K562 (cell line): ENCODE measurements around the gene GTF2I. TPM values are rescaled to one million over a fixed set of nuclear protein-coding genes. Genes with fewer than 3 reads are reported as not detected.

ENCODE experiments used
- ATF7 ChIP-seq: fragments of 450-650 bp; IDR thresholded peaks from 2 replicates; pipeline ENCODE4 v1.7.1; 2014; ENCODE audit warnings: mild to moderate bottlenecking, moderate library complexity
- ZNF311 ChIP-seq: fragments of 250-450 bp; sonication (Bioruptor Pico); IDR thresholded peaks from 2 replicates; pipeline ENCODE4 v1.4.0; 2020; ENCODE audit warnings: mild to moderate bottlenecking, moderate library complexity
- polyA plus RNA-seq, 8 experiments: library from polyadenylated mRNA; depleted of rRNA in 4 of 8; stranded (reverse) in 5 of 8; unstranded in 3 of 8; fragments of >200 nt; fragmentation: Nextera tagmentation in 2 of 8; fragmentation: Illumina TruSeq in 1 of 8; extraction: Ambion mirVana in 2 of 8; extraction: Trizol in 1 of 8; gene quantifications; 2 replicates each; pipeline versions ENCODE4 v1.2.1 to v1.2.3, GENCODE V29; 2011 to 2014; ENCODE audit warnings: inconsistent platforms in 1 of 8, missing spikeins in 1 of 8
- total RNA-seq, 7 experiments: library from RNA; depleted of rRNA in 6 of 7; stranded (reverse); fragments of >200 nt in 6 of 7; fragmentation: Illumina TruSeq in 2 of 7; extraction: Trizol in 2 of 7; gene quantifications; 2 replicates each; pipeline versions ENCODE4 v1.2.1 to v1.2.3, GENCODE V29; 2011 to 2021; ENCODE audit warnings: low replicate concordance in 1 of 7
- TF ChIP-seq, protein P1 (sequence below): sonication (generic); formaldehyde crosslinking; IDR thresholded peaks from 2 replicates; pipeline ENCODE4 v1.8.1; 2023; ENCODE audit warnings: mild to moderate bottlenecking, missing genetic modification reagents
- TF ChIP-seq, protein P2 (sequence below): fragments of 450-650 bp; IDR thresholded peaks from 2 replicates; pipeline ENCODE4 v1.6.1; 2016; ENCODE audit warnings: mild to moderate bottlenecking
- TF ChIP-seq, protein P3 (sequence below), 2 experiments: fragments of 450-650 bp; IDR thresholded peaks; 2 replicates each; pipeline ENCODE4 v1.6.1; 2018; ENCODE audit warnings: mild to moderate bottlenecking in 2 of 2, low read depth in 1 of 2; ENCODE audit not compliant: partially characterized antibody in 2 of 2
- TF ChIP-seq, protein P4 (sequence below): sonication (generic); formaldehyde crosslinking; IDR thresholded peaks from 2 replicates; pipeline ENCODE4 v1.8.0; 2022; ENCODE audit warnings: mild to moderate bottlenecking, missing genetic modification reagents
- TF ChIP-seq, protein P5 (sequence below): fragments of 250-450 bp; sonication (Bioruptor Pico); IDR thresholded peaks from 2 replicates; pipeline ENCODE4 v1.5.0; 2022; ENCODE audit warnings: mild to moderate bottlenecking

The GTF2I gene
- total and polyA plus RNA-seq, 9 of the 15 experiments (the other 6 are each of a cell fraction or from before 2014, with no cell fraction given) = 8.4 to 161 (median 90.0) TPM

DNA sequence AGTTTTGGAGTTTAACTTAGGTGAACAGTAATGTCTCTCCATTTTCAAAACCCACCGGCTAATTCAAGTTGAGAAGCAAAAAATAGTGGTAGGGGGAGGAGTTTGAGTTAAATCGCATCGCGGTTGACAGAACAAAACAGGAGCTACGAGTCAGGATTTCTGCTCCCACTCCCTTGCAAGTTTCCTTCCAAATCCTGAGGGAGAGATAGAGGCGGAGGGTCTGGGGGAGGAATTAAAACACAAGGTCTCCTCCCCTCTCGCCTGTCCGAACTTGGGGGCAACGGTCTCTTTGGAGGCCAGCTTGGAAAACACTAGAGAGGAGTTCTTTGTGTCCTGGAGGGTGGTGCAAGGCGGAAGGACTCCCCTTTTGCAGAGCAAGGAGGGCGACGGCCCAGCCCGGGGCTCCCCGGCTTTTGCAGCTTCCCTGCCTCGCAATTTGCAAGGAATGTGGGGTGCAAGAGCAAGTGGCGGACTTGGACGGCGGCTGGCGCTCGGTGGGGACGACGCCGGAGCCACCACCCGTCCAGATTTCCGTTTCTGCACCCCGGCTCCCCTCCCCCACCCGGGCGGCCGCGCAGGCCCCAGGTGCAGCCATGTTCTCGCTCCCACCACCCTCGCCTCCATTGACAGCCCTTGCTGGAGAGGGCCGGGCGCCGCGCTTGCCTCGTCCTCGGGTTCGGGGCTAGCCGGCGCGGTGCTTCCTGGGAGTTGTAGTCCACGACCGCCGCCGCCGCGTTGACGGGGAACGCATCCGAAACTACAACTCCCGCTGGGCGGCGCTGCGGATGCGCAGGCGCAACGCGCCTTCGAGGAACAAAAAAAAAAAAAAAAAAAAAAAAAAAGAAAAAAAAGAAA lies 454 bp upstream of the GTF2I start (continued):
- TF ChIP-seq, protein P1, sequence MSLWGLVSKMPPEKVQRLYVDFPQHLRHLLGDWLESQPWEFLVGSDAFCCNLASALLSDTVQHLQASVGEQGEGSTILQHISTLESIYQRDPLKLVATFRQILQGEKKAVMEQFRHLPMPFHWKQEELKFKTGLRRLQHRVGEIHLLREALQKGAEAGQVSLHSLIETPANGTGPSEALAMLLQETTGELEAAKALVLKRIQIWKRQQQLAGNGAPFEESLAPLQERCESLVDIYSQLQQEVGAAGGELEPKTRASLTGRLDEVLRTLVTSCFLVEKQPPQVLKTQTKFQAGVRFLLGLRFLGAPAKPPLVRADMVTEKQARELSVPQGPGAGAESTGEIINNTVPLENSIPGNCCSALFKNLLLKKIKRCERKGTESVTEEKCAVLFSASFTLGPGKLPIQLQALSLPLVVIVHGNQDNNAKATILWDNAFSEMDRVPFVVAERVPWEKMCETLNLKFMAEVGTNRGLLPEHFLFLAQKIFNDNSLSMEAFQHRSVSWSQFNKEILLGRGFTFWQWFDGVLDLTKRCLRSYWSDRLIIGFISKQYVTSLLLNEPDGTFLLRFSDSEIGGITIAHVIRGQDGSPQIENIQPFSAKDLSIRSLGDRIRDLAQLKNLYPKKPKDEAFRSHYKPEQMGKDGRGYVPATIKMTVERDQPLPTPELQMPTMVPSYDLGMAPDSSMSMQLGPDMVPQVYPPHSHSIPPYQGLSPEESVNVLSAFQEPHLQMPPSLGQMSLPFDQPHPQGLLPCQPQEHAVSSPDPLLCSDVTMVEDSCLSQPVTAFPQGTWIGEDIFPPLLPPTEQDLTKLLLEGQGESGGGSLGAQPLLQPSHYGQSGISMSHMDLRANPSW (CRISPR knock-in tag) = no peak
- TF ChIP-seq, protein P2, sequence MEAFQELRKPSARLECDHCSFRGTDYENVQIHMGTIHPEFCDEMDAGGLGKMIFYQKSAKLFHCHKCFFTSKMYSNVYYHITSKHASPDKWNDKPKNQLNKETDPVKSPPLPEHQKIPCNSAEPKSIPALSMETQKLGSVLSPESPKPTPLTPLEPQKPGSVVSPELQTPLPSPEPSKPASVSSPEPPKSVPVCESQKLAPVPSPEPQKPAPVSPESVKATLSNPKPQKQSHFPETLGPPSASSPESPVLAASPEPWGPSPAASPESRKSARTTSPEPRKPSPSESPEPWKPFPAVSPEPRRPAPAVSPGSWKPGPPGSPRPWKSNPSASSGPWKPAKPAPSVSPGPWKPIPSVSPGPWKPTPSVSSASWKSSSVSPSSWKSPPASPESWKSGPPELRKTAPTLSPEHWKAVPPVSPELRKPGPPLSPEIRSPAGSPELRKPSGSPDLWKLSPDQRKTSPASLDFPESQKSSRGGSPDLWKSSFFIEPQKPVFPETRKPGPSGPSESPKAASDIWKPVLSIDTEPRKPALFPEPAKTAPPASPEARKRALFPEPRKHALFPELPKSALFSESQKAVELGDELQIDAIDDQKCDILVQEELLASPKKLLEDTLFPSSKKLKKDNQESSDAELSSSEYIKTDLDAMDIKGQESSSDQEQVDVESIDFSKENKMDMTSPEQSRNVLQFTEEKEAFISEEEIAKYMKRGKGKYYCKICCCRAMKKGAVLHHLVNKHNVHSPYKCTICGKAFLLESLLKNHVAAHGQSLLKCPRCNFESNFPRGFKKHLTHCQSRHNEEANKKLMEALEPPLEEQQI = no peak
- TF ChIP-seq, protein P3, sequence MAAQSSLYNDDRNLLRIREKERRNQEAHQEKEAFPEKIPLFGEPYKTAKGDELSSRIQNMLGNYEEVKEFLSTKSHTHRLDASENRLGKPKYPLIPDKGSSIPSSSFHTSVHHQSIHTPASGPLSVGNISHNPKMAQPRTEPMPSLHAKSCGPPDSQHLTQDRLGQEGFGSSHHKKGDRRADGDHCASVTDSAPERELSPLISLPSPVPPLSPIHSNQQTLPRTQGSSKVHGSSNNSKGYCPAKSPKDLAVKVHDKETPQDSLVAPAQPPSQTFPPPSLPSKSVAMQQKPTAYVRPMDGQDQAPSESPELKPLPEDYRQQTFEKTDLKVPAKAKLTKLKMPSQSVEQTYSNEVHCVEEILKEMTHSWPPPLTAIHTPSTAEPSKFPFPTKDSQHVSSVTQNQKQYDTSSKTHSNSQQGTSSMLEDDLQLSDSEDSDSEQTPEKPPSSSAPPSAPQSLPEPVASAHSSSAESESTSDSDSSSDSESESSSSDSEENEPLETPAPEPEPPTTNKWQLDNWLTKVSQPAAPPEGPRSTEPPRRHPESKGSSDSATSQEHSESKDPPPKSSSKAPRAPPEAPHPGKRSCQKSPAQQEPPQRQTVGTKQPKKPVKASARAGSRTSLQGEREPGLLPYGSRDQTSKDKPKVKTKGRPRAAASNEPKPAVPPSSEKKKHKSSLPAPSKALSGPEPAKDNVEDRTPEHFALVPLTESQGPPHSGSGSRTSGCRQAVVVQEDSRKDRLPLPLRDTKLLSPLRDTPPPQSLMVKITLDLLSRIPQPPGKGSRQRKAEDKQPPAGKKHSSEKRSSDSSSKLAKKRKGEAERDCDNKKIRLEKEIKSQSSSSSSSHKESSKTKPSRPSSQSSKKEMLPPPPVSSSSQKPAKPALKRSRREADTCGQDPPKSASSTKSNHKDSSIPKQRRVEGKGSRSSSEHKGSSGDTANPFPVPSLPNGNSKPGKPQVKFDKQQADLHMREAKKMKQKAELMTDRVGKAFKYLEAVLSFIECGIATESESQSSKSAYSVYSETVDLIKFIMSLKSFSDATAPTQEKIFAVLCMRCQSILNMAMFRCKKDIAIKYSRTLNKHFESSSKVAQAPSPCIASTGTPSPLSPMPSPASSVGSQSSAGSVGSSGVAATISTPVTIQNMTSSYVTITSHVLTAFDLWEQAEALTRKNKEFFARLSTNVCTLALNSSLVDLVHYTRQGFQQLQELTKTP (IDR thresholded peaks at IDR 0.05; ENCODE audit: low read depth in 1 of 2, partially characterized antibody in 2 of 2) = peak in 1 of 2 experiments; percentile 96
- peak; percentile 45; the same call in 1 of the 2 replicates for TF ChIP-seq ATF7
- no peak for TF ChIP-seq ZNF311 (CRISPR knock-in tag)
- TF ChIP-seq, protein P4, sequence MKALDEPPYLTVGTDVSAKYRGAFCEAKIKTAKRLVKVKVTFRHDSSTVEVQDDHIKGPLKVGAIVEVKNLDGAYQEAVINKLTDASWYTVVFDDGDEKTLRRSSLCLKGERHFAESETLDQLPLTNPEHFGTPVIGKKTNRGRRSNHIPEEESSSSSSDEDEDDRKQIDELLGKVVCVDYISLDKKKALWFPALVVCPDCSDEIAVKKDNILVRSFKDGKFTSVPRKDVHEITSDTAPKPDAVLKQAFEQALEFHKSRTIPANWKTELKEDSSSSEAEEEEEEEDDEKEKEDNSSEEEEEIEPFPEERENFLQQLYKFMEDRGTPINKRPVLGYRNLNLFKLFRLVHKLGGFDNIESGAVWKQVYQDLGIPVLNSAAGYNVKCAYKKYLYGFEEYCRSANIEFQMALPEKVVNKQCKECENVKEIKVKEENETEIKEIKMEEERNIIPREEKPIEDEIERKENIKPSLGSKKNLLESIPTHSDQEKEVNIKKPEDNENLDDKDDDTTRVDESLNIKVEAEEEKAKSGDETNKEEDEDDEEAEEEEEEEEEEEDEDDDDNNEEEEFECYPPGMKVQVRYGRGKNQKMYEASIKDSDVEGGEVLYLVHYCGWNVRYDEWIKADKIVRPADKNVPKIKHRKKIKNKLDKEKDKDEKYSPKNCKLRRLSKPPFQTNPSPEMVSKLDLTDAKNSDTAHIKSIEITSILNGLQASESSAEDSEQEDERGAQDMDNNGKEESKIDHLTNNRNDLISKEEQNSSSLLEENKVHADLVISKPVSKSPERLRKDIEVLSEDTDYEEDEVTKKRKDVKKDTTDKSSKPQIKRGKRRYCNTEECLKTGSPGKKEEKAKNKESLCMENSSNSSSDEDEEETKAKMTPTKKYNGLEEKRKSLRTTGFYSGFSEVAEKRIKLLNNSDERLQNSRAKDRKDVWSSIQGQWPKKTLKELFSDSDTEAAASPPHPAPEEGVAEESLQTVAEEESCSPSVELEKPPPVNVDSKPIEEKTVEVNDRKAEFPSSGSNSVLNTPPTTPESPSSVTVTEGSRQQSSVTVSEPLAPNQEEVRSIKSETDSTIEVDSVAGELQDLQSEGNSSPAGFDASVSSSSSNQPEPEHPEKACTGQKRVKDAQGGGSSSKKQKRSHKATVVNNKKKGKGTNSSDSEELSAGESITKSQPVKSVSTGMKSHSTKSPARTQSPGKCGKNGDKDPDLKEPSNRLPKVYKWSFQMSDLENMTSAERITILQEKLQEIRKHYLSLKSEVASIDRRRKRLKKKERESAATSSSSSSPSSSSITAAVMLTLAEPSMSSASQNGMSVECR (CRISPR knock-in tag) = 0 out of 2 replicates have a peak, but pooled peaks have one; percentile 18
- TF ChIP-seq, protein P5, sequence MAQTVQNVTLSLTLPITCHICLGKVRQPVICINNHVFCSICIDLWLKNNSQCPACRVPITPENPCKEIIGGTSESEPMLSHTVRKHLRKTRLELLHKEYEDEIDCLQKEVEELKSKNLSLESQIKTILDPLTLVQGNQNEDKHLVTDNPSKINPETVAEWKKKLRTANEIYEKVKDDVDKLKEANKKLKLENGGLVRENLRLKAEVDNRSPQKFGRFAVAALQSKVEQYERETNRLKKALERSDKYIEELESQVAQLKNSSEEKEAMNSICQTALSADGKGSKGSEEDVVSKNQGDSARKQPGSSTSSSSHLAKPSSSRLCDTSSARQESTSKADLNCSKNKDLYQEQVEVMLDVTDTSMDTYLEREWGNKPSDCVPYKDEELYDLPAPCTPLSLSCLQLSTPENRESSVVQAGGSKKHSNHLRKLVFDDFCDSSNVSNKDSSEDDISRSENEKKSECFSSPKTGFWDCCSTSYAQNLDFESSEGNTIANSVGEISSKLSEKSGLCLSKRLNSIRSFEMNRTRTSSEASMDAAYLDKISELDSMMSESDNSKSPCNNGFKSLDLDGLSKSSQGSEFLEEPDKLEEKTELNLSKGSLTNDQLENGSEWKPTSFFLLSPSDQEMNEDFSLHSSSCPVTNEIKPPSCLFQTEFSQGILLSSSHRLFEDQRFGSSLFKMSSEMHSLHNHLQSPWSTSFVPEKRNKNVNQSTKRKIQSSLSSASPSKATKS (CRISPR knock-in tag) = no peak
